GM12891 (cell line): Measurements from ENCODE around the gene TENT5C.

Source experiments
- DNase-seq: peaks from one replicate; pipeline ENCODE4 v3.0.0; 2011; ENCODE audit warnings: low spot score; ENCODE audit not compliant: insufficient read length
- FAIRE-seq: peaks from 2 replicates; lab custom pipeline; 2011; peaks lifted over from hg19 to GRCh38; lab: Jason Lieb, UNC
- PAX5 ChIP-seq: IDR thresholded peaks from 2 replicates; pipeline ENCODE4 v1.6.1; 2011; ENCODE audit warnings: low read length, moderate library complexity, mild to moderate bottlenecking; ENCODE audit not compliant: insufficient read depth, severe bottlenecking
- POLR2A ChIP-seq: IDR thresholded peaks from 2 replicates; pipeline ENCODE4 v1.6.1; 2011; ENCODE audit warnings: low read depth, low read length, control low read depth
- POLR2AphosphoS5 ChIP-seq: IDR thresholded peaks from 2 replicates; pipeline ENCODE4 v1.6.1; 2011; ENCODE audit warnings: low read depth, low read length, control low read depth
- POU2F2 ChIP-seq: IDR thresholded peaks from 2 replicates; pipeline ENCODE4 v1.6.1; 2011; ENCODE audit warnings: low read depth, mild to moderate bottlenecking, control low read depth, low read length, moderate library complexity
- SPI1 ChIP-seq: IDR thresholded peaks from 2 replicates; pipeline ENCODE4 v1.6.1; 2011; ENCODE audit warnings: low read depth, low read length, control low read depth
- TAF1 ChIP-seq: IDR thresholded peaks from 2 replicates; pipeline ENCODE4 v1.6.1; 2011; ENCODE audit warnings: low read depth, low read length, control low read depth

The TENT5C gene

GRCh38 chr1:117580436-117580835 lies 25.4 kb upstream of the TENT5C start:
- TF ChIP-seq PAX5 = no peak
- TF ChIP-seq SPI1 = no peak
- no peak for TF ChIP-seq POLR2AphosphoS5
- no peak for TF ChIP-seq POLR2A
- TF ChIP-seq POU2F2 = no peak
- TF ChIP-seq TAF1 = no peak
- FAIRE-seq (no peak), DNase-seq (no peak)

- DNase-seq = no peak
- no peak for FAIRE-seq
- TF ChIP-seq POLR2AphosphoS5 = no peak
- no peak for TF ChIP-seq POU2F2
- TF ChIP-seq TAF1 = no peak
- TF ChIP-seq POLR2A = no peak
- no peak for TF ChIP-seq PAX5
- no peak for TF ChIP-seq SPI1
Observed at GRCh38 chr1:117580882-117581281, 25.0 kb upstream of the TENT5C start.

GRCh38 chr1:117581391-117581943 lies 24.4 kb upstream of the TENT5C start:
- FAIRE-seq (no peak), DNase-seq (no peak)
- TF ChIP-seq POLR2AphosphoS5 (no peak), SPI1 (no peak), PAX5 (no peak), POU2F2 (no peak), POLR2A (no peak), TAF1 (no peak)

GRCh38 chr1:117582451-117582850 lies 23.4 kb upstream of the TENT5C start:
- no peak for FAIRE-seq
- no peak for DNase-seq
- no peak for TF ChIP-seq POLR2AphosphoS5
- no peak for TF ChIP-seq POLR2A

- no peak for FAIRE-seq
- TF ChIP-seq POLR2AphosphoS5 = no peak
- TF ChIP-seq POLR2A = no peak
- TF ChIP-seq TAF1 = no peak
- no peak for TF ChIP-seq POU2F2
- no peak for TF ChIP-seq PAX5
- no peak for TF ChIP-seq SPI1
- no peak for DNase-seq
Observed at GRCh38 chr1:117583247-117583646, 22.6 kb upstream of the TENT5C start.

- DNase-seq (no peak), FAIRE-seq (peak; percentile 43)
- TF ChIP-seq PAX5 (no peak), SPI1 (no peak), POLR2A (no peak), TAF1 (no peak), POLR2AphosphoS5 (no peak), POU2F2 (no peak)
Observed at GRCh38 chr1:117584181-117584580, 21.7 kb upstream of the TENT5C start.

- TF ChIP-seq POU2F2 (no peak), SPI1 (no peak), PAX5 (no peak), TAF1 (no peak), POLR2AphosphoS5 (no peak), POLR2A (no peak)
- DNase-seq = no peak
- no peak for FAIRE-seq
Observed at GRCh38 chr1:117585086-117585485, 20.8 kb upstream of the TENT5C start.

GRCh38 chr1:117586337-117586736 lies 19.5 kb upstream of the TENT5C start:
- TF ChIP-seq TAF1 (no peak), POU2F2 (no peak), SPI1 (no peak), PAX5 (no peak), POLR2AphosphoS5 (no peak)
- no peak for FAIRE-seq
- DNase-seq = no peak

GRCh38 chr1:117586747-117587498 lies 18.9 kb upstream of the TENT5C start:
- DNase-seq = no peak
- TF ChIP-seq POLR2AphosphoS5 = no peak
- TF ChIP-seq POLR2A = no peak
- TF ChIP-seq POU2F2 = no peak
- no peak for TF ChIP-seq SPI1
- no peak for TF ChIP-seq PAX5
- TF ChIP-seq TAF1 = no peak
- FAIRE-seq = no peak

- DNase-seq (no peak), FAIRE-seq (no peak)
- TF ChIP-seq POLR2AphosphoS5 (no peak), SPI1 (no peak), PAX5 (no peak), TAF1 (no peak), POU2F2 (no peak), POLR2A (no peak)
Observed at GRCh38 chr1:117587499-117588356, 18.1 kb upstream of the TENT5C start.
